HG03175 (cell line): ENCODE results near the gene PTPN1.
"Not testable (repeated sequence)": the region's sequence is repeated elsewhere in the genome, so short reads cannot be mapped to it uniquely, and the experiment has no call there.

Experiments used
- ATAC-seq: cut with Tn5 transposase; IDR thresholded peaks from one replicate; pipeline ENCODE4 v1.9.1; 2021; ENCODE audit warnings: mild to moderate bottlenecking, moderate library complexity; ENCODE audit not compliant: unreplicated experiment

The PTPN1 gene

GRCh38 chr20:50552979-50553378 lies 42.8 kb downstream of the PTPN1 start:
- ATAC-seq: no peak

- ATAC-seq: no peak
Measured at GRCh38 chr20:50554694-50555579, 44.8 kb downstream of the PTPN1 start.

GRCh38 chr20:50555662-50556061 lies 45.5 kb downstream of the PTPN1 start:
- ATAC-seq: no peak

- ATAC-seq: no peak
Measured at GRCh38 chr20:50557549-50558134, 47.5 kb downstream of the PTPN1 start.

GRCh38 chr20:50558483-50558925 lies 48.3 kb downstream of the PTPN1 start:
- ATAC-seq: no peak

- ATAC-seq: no peak
Measured at GRCh38 chr20:50559149-50559548, 49.0 kb downstream of the PTPN1 start.

GRCh38 chr20:50559856-50560638 lies 49.9 kb downstream of the PTPN1 start:
- no peak for ATAC-seq

- ATAC-seq: no peak
Measured at GRCh38 chr20:50560867-50561266, 50.7 kb downstream of the PTPN1 start.

GRCh38 chr20:50561379-50562078 lies 51.3 kb downstream of the PTPN1 start:
- ATAC-seq: no peak

- ATAC-seq: no peak
Measured at GRCh38 chr20:50562262-50562701, 52.1 kb downstream of the PTPN1 start.

- no peak for ATAC-seq
Measured at GRCh38 chr20:50563133-50563944, 53.2 kb downstream of the PTPN1 start.

- ATAC-seq: no peak
Measured at GRCh38 chr20:50565383-50565782, 55.2 kb downstream of the PTPN1 start.

GRCh38 chr20:50565871-50566270 lies 55.7 kb downstream of the PTPN1 start:
- ATAC-seq: no peak

- no peak for ATAC-seq
Measured at GRCh38 chr20:50567860-50568548, 57.8 kb downstream of the PTPN1 start.

- no peak for ATAC-seq
Measured at GRCh38 chr20:50568549-50568942, 58.4 kb downstream of the PTPN1 start.

GRCh38 chr20:50569487-50569863 lies 59.3 kb downstream of the PTPN1 start:
- not testable (repeated sequence) for ATAC-seq

GRCh38 chr20:50569864-50570836 lies 60.0 kb downstream of the PTPN1 start:
- no peak for ATAC-seq

GRCh38 chr20:50571466-50571865 lies 61.3 kb downstream of the PTPN1 start:
- ATAC-seq: no peak
